HG02852 (cell line): ENCODE measurements around the gene ZSWIM3.
"Not testable (repeated sequence)": the region's sequence is repeated elsewhere in the genome, so short reads cannot be mapped to it uniquely, and the experiment has no call there.

ENCODE experiments used
- ATAC-seq: cut with Tn5 transposase; IDR thresholded peaks from one replicate; pipeline ENCODE4 v1.9.1; 2021; ENCODE audit warnings: mild to moderate bottlenecking, moderate library complexity; ENCODE audit not compliant: unreplicated experiment

The ZSWIM3 gene

DNA sequence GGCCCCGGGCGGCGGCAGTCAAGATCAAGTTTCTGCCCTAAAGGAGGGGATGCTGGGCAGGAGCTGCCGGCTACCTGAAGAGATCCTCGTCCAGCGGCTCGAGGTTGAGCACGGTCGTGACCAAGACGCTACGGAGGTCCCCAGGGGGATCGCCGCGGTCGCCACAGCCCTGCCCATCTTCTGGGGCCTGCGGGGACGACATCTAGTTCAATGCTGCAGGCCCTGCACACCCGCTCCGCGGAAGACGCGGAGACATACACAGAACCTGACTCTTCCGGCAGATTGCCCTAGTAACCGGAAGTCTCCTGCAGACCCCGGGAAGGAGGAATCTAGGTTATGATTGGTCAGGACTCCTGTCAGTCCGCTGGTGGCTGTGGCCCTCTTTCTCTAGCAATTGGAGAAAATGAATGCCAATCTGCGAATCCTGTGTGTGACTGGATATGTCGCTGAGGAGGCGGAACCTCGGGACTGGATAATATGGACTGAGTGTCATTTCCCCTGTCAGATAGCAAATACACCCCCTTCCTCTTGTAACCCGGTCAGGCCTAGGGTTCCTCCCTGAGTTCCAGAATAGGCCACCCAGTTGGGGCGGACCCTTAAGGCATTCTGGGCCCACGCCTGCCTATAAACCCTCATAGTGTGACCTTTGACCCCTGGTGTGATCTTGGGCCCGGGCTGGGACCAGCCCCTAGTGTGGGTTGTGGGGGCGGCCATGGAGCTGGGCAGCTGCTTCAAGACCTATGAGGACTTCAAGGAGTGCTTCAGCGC lies at the start of gene ZSWIM3, which contains the start of gene ACOT8:
Gene ZSWIM3 (plus strand): TSS at position 501 of the 768 bp plus-strand sequence. CDS start 212 bp downstream, at position 713.
Gene ACOT8 (minus strand): TSS at position 279 of the 768 bp plus-strand sequence. CDS start 77 bp downstream, at position 202.
- ATAC-seq = peak; percentile 96

DNA sequence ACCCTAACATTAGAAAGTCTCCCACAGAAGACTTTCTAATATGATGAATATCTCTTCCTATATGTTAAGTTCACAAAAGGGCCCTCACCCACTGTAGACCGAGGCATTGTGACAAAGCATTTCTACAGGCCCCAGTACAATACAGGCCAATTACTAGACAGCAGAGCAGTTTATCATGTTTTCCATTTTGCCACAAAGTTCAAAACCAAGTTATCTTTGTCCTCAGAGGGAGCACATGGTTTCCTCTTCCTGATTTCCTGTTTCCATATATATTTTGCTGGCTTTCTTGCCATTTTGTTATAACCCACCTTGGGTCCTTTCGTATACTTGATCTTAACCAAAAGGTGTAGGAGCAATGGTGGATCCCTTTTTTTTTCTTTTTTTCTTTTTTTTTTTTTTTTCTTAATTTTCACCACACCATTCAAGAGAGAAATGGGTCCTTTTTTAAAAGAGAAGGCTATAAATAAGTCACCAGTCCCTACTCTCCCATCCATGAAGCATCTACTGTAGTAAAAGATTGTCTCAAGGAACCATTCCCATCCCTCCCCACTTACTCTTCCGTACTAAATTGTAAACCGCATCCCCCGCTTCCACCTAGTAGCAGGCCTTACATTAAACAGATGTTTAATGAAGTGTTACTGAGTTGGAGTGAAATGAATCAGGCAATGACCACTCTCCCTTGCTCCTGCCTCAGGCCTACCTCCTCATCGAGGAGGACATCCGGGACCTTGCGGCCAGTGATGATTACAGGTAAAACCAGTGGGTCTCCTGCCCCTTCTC lies 47.0 kb upstream of the ZSWIM3 start:
- ATAC-seq = no peak

- peak; percentile 98 for ATAC-seq
Measured at GRCh38 chr20:45812157-45813005, 45.0 kb upstream of the ZSWIM3 start, which contains the start of gene UBE2C. TSS of gene UBE2C (plus strand) at chr20:45812644. CDS start at chr20:45812696, 52 bp downstream.

DNA sequence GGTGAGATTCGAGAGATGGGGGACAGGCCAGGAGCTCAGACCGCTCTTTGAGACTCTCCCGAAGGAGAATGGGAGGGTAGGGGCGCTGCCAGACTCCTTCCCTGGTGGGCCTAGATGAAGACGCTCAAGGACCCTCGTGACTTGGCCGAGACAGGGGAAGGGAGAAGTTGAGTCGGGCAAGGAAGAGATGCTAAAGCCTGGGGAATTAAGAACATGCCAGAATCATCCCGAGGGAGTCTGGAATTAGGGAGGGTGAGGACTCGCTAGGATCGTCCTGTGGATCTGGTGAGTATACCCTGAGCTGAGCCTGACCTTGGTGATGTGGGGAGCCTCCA lies 44.4 kb upstream of the ZSWIM3 start:
- ATAC-seq = no peak

DNA sequence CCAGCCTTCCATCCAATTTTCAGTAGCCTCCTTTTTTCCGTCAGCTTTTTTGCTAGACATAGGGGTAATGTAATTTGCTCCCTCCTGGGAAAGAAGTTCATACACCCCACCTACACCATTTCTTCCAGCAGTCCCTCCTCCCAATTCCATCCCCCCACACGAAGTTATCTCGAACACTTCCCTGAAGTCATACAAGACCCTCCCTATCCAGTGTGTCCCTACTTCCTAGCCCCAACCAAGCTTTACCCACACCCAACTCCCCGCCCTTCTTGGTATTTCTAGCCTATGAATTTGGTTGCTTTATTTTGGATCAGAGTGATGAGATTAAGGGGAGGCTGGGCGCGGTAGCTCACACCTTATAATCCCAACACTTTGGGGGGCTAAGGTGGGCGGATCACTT lies 43.9 kb upstream of the ZSWIM3 start:
- ATAC-seq = no peak

DNA sequence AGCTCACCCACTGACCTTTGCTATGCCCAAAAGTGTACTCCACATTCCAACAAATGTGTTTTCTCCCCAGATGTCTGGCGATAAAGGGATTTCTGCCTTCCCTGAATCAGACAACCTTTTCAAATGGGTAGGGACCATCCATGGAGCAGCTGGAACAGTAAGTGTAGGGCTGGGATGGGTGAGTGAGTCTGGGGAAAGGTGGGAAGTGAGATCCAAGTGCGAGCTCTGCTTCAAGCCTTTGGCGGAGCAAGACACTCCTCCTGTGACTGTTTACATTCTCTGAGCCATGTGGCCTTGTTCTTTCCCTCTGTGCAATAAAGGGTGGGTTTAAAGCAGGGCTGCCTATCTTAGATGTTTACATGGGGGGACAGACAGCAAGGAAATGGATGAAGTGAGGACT lies 43.1 kb upstream of the ZSWIM3 start:
- ATAC-seq = no peak

DNA sequence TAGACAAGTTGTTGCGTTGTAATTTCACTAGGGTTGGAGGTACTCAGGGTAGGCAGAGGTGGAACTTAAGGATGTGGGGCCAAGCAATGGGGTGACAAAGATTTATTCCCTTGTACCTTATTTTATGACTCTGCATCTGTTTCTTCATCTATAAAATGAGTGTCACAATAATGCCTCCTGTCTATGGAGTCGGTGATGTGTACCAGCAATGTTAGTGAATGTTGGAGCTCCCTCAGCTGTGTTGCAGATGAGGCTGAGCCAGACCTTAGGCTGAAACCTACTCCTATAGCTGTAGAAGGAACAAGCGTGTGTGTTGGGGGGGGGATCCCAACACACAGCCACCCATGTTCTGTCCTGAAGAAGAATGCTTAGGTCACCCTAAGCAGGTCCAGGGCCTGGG lies 40.5 kb upstream of the ZSWIM3 start:
- no peak for ATAC-seq

DNA sequence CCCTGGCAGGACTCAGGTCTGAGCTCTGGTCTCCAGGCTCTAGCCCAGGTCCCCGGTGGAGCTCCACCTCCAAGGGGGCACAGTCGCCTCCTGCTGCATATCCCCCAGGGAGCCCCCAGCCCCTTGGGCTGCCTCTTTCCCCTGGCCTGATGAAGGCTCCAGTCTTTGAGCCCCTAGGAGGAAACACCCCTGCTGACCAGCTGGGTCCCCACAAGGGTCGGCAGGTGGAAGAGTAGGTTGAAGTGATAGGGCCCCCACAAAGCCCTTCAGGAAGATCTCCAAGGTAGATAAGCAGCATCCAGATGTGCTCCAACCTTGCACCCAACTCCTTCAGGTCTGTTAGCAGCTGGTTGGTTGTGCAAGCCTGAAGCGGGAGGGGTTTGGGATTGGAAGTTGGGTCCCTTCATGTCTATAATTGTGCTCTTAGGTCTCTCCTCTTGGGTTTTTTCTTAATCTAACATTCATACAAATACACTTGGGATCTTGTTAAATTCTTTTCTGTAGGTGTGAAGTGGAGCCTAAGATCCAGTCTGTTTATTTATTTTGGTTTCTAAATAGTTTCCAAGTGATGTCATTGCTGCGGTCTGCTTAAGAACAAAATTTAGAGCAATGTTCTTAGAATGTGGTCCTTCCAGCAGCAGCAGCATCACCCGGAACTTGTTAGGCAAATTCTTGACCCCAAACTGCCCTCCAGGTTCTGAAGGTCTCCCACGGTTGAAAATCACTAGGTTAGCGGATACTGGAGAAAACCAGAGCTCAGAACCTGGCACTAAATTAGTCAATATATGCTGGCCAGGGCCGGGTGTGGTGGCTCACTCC lies 39.8 kb upstream of the ZSWIM3 start:
- no peak for ATAC-seq

GRCh38 chr20:45818239-45818638 lies 39.2 kb upstream of the ZSWIM3 start:
- no peak for ATAC-seq

DNA sequence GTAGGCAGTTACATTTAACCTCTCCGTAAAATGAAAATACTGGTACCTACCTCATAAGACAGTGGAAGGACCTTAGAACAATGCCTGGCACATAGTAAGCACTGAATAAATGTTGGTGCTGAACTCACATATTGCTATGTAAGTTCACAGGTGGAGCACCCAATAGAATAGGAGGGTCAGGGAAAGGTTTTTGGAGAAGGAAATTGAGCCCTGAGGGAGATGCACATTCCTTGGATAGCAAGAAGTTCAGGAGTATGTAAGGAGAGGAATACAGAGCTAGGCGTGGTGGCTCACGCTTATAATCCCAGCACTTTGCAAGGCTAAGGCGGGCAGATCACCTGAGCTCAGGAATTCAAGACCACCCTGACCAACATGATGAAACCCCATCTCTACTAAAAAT lies 37.9 kb upstream of the ZSWIM3 start:
- ATAC-seq = no peak

- no peak for ATAC-seq
Measured at GRCh38 chr20:45821947-45822346, 35.5 kb upstream of the ZSWIM3 start.

GRCh38 chr20:45822857-45823256 lies 34.6 kb upstream of the ZSWIM3 start:
- no peak for ATAC-seq

GRCh38 chr20:45823949-45824835 lies 33.2 kb upstream of the ZSWIM3 start:
- no peak for ATAC-seq

- ATAC-seq = no peak
Measured at GRCh38 chr20:45826381-45827019, 30.9 kb upstream of the ZSWIM3 start.

- no peak for ATAC-seq
Measured at GRCh38 chr20:45827030-45827652, 30.3 kb upstream of the ZSWIM3 start, which contains the start of gene TNNC2. TSS of gene TNNC2 (minus strand) at chr20:45827312. CDS start at chr20:45827248, 64 bp downstream.

DNA sequence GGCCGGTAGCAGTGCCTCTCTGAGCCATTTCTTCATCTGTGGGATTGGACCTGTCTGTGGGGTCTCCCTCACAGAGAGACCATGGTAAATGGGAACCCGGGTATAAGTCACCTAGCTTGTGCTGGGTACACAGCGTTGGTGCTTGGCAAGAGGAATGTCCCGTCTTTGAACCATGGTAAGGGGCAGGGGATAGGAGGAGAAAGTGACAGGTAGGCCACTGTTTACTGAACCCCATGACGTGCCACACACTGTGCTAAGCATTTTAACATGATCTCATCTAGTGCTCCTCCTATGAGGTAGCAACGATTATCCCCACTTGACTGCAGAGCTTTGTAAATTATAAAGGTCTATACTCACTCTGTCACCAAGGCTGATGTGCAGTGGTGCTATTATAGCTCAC lies 29.7 kb upstream of the ZSWIM3 start:
- no peak for ATAC-seq

- no peak for ATAC-seq
Measured at GRCh38 chr20:45828589-45828988, 28.8 kb upstream of the ZSWIM3 start.

DNA sequence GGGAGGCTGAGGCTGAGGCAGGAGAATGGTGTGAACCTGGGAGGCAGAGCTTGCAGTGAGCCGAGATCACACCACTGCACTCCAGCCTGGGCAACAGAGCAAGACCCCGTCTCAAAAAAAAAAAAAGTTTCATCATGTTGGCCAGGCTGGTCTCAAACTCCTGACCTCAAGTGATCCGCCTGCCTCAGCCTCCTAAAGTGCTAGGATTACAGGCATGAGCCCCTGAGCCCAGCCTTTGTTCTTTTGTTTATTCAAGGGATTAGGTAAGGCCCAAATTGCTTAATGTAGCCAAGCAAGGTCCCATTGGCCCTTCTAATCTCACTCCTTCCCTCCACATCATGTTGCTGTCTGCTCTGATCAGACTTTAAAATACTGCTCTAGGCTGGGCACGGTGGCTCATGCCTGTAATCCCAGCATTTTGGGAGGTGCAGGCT lies 27.7 kb upstream of the ZSWIM3 start:
- ATAC-seq = not testable (repeated sequence)
